SU-DHL-6 (cell line): ENCODE measurements around the gene PSMA5.

Experiments
- EZH2phosphoT487 ChIP-seq: fragments of 200-600 bp; sonication (generic), shearing (Covaris generic); conservative IDR thresholded peaks from 2 replicates; pipeline ENCODE4 v1.6.1; 2018; ENCODE audit warnings: mild to moderate bottlenecking, antibody characterized with exemption, low read length, moderate library complexity, mixed read lengths
- TF ChIP-seq, protein P1 (sequence below): fragments of 200-600 bp; sonication (generic); IDR thresholded peaks from one replicate; pipeline ENCODE4 v1.5.1; 2017; ENCODE audit warnings: antibody characterized with exemption, mild to moderate bottlenecking, low read length, moderate library complexity; ENCODE audit not compliant: insufficient read depth, poor library complexity, severe bottlenecking

DNA sequence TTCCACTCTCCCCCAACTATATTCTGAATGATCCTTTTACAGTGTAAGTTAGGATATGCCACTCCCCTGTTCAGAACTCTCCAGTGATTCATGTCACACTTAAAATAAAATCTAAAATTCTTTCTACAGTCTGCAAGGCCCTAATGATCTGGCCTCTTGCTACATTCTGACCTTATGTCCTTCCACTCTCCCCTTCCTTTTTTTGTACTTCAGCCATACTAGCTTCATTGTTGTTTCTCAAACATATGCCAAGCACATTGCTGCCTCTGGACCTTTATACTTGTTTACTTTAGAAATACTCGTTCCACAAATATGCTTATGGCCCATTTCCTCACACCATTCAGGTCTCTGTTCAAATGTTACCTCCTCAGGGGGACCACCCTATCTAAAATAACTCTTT lies 14.8 kb upstream of the PSMA5 start:
- TF ChIP-seq, protein P1, sequence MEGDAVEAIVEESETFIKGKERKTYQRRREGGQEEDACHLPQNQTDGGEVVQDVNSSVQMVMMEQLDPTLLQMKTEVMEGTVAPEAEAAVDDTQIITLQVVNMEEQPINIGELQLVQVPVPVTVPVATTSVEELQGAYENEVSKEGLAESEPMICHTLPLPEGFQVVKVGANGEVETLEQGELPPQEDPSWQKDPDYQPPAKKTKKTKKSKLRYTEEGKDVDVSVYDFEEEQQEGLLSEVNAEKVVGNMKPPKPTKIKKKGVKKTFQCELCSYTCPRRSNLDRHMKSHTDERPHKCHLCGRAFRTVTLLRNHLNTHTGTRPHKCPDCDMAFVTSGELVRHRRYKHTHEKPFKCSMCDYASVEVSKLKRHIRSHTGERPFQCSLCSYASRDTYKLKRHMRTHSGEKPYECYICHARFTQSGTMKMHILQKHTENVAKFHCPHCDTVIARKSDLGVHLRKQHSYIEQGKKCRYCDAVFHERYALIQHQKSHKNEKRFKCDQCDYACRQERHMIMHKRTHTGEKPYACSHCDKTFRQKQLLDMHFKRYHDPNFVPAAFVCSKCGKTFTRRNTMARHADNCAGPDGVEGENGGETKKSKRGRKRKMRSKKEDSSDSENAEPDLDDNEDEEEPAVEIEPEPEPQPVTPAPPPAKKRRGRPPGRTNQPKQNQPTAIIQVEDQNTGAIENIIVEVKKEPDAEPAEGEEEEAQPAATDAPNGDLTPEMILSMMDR = no peak
- no peak for TF ChIP-seq EZH2phosphoT487
